Posterior cingulate gyrus (tissue), 11 donors: ENCODE measurements around the gene PSMD1.
"Not testable (repeated sequence)": the region's sequence is repeated elsewhere in the genome, so short reads cannot be mapped to it uniquely, and the experiment has no call there.

ENCODE experiments used
- DNase-seq, 10 donors: peaks; one replicate each; pipeline versions ENCODE4 v3.0.0 to v3.0.0-alpha.2; 2020 to 2021; ENCODE audit warnings: mixed read lengths in 3 of 10
- intact Hi-C: fragments of 100-400 bp; cut with DNase I; formaldehyde crosslinking; loops from one replicate; pipeline ENCODE4 v1.15.1; 2023

The PSMD1 gene

DNA sequence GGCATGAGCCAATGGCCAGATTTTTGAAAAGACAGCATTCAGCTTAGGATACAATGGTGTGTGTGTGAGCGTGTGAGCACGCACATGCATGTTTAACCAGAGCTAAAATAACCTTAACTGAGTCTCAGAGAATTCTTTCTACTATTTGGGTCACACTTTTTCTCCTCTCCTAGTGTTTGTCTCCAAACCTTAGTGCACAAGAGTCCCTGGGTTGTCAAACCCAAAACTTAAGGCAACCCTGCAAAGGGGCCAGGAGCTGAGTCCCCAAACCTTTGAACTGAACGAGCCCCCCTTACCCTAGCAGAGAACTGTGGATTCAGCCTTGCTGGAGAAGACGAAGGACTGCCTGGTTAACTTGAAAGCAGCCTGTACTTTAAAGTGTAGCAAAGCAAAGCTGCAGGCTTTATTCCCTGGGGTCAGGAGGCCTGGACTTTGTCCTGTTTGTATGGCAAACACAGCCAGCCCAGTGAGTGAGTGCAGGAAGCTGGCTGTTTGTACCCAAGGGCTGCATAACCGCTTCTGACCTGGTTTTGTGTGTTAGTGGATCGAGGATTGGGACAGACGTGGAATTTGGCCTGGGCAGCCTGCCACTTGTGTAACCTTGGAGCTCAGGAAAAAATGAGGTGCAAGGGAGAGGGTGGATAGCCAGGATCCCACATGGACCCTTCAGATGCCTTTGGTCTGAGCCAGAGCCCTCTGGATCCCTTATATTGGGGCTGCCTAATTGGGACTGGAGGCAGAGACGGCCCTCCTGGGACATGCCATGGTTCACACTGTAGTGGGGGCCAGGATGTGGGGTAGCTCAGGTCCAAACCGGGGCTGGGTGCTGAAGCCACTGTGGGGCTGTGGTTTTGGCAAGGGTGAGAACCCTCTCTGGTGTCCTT lies 6.4 kb upstream of the PSMD1 start:
- intact Hi-C loops, result loop anchor here (10.0 kb wide), 1 partner anchor 225 kb away; no protein-coding TSS in a partner anchor
- peak in 5 of 10 donors; percentile 10 to 84 (median 54) for DNase-seq

DNA sequence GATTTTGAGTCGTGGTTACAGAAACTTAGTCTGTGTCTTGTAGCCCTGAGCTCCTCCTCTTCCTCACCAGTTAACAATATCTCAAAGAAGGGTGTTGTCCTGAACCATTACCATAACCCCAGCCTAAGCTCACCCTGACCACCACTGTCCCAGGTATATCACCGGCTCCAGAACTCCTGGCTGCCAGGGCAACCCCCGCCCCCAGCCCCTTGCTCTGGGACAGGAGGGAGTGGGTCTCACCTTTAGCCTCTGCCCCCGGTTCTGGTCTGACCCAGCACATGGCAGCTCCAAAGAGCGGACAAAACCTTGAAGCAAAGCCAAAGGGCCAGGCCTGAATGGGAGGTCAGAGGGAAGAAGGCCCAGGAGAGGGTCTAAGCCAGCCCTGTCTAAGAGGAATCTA lies 5.6 kb upstream of the PSMD1 start:
- peak in 1 of 10 donors; percentile 80 for DNase-seq
- intact Hi-C loops, result loop anchor here (10.0 kb wide), 1 partner anchor 226 kb away; no protein-coding TSS in a partner anchor

DNA sequence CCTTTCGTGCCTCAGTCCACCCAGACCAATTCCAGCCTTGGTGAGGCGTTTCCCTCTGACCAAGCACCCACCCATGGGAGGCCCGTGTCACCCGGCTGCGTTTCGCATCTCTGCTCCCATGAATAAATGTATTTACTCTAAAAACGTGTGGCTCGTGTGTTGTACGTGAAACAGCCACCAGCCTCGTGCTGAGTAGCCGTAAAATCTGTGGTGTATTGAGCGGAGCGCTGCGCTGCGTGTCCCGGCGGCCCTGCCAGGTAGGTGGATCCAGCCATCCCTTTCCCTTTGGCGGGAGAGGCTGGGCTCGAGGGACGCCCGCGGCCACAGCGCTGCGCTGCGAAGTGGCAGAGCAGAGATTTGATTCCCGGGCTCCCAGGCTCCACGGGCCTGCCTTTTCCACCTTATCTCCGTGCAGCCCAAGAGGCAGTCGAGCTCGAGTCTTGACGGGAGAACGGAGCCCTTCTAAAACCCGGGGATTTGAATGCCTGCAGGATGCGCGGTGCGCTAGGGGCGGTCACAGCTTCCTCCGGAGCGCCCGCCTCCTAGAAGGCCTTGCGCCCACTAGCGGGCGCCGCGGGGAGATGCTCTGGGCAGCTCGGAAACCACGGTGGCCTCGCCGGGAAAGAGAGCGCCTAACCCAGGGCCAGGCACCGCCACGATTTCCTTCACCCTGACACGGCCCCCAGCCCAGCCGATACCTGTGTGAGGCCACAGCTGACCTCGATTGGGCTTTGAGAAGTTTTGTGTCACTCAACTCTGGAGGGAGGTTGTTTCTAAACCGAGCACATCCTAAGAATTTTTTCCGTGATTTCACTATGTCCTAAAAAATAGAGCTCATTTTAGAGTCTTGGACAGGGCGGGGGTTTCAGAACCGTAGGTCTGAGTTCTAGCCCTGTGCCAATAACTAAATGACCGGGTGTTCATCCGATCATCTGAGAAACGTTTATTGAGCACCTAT lies 3.9 kb upstream of the PSMD1 start:
- intact Hi-C loops, result loop anchor here (2.0 to 10.0 kb wide), 2 partner anchors 150 to 228 kb away; no protein-coding TSS in a partner anchor

DNA sequence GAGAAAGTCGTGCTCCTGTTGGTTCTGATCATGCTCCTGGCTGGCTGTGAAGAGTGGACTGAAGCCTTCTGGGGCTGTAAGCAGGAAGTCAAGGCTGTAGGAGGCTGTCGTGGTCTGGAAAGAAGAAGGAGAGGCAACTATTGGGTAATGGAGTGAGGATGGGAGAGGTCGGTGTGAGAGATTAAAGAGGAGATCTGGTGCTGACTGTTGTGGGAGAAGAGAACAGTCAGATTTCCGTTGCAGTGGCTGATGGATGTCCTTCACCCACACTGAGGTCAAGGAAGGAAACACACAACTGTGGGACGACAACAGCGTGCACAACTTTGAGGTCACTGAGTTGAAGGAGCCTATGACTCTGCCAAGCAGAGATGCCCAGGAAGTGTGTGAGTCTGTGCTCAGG lies 2.8 kb upstream of the PSMD1 start:
- no peak for DNase-seq
- intact Hi-C loops, result loop anchor here (2.0 to 10.0 kb wide), 2 partner anchors 151 to 229 kb away; no protein-coding TSS in a partner anchor

More for the DNA sequence above, 3.9 kb upstream of the PSMD1 start:
- DNase-seq, result peak; percentile 72 to 98 (median 86)

DNA sequence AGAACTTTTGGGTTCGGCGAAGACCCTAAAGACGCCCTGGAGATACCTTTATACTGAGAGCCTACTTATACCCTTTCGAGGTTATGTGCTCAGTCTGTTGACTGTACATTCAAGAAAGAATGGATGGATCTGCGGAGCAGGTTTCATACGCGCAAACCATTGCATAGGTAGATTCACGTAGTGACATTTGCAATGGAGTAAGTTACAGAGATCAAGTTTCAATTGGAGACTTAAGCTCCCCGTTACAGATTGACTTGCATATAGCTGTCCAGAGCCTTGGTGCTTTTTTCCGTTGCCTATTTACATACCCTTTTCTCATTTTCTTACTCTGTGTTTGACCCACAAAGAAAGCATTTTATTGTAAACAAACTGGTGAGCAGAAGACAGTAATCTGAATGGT lies 923 bp downstream of the PSMD1 start:
- intact Hi-C loops, result loop anchor here (10.0 kb wide), 1 partner anchor 233 kb away; no protein-coding TSS in a partner anchor
- no peak for DNase-seq

DNA sequence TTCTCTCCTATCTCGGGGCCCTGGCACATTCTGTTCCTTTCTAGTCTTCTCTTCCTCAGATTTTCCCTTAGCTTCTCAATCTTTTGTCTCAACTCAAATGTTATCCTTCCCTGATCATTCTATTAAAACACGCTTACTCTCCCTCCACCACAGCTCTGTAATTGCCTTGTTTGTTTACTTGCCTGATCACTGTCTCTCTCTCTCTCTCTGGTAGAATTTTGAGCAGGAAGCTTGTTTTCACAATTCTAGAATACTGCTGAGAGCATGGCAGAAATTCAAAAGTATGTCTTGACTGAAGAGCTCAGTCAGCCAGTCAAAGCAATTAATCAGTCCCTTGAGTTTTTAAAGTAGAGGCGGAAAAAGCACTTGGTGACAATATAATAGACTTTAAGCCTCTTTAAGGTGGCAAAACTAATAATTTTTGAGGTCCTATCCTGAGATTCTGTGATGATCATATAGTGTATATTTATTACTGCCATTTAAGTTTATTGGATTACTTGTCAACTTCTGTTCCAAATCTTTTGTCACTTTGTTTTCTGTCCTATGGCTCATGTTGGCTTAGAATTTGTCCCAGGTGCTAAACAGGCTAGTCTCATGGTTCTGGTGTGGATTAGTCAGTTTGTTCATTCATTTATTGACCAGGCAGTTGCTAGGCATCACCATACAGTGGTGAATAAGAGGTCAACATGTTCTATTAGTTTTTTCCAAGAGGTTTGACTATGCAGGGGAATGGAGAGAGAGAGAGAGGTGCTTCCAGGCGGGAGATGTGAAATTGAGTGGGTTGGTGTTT lies 2.3 kb downstream of the PSMD1 start:
- intact Hi-C loops, result loop anchor here (10.0 kb wide), 1 partner anchor 234 kb away; no protein-coding TSS in a partner anchor
- no peak for DNase-seq

DNA sequence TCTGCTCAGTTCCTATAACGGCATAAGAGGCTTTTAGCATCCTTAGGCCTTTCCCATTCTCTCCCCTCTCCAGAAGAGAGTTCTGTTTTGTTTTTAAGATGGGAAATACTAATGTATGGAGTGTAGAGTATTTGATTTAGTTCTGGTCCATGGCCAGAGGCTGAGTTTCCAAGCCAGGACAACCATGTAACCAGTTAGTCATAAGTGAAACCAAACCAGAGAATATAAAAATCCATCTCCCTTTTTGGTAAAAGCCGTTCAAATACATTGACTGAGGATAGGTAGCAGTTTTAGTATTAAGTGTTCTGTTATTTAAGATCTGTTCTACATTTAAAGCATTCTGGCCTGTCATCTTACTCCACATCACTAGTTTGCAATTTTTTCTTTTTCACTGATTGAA lies 3.1 kb downstream of the PSMD1 start:
- DNase-seq, result no peak
- intact Hi-C loops, result loop anchor here (10.0 kb wide), 1 partner anchor 235 kb away; no protein-coding TSS in a partner anchor

DNA sequence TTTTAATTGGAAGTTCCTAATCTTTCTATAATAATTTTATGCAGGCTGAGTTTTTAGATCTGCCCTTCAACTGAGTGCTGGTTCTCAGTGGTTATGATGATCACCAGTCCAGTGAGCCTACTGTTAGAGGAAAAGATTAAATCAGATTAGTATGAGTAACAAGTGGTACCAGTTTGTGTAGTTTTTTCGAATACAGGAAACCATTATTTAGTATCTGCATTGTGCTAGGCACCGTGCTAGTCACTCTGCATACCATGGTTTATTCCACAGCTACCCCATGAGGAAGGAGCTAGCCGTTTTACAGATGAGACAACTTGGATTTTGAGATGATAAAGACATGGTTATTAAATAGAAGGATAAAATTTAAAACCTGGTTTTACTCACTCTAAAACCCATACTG lies 6.1 kb downstream of the PSMD1 start:
- DNase-seq, result no peak
- intact Hi-C loops, result no loop called here

DNA sequence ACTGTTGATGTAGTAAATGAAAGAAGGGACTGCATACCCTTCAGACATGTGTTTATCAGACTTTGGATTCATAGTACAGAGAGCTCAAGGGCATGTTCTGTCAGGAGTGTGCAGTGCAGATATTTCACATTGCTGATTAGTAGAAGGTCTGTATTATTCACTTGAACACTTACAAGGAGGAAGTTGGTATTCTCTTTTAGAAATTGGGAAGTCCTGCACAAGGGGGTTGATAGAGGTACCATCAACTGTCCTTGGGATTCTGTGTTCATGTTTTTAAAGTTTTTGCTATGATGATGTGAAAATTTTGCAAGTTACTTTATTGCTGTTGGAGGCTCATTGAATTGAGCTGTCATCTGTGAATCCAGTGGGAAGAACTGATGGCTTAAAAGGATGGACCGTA lies 6.7 kb downstream of the PSMD1 start:
- intact Hi-C loops, result no loop called here
- DNase-seq, result no peak

DNA sequence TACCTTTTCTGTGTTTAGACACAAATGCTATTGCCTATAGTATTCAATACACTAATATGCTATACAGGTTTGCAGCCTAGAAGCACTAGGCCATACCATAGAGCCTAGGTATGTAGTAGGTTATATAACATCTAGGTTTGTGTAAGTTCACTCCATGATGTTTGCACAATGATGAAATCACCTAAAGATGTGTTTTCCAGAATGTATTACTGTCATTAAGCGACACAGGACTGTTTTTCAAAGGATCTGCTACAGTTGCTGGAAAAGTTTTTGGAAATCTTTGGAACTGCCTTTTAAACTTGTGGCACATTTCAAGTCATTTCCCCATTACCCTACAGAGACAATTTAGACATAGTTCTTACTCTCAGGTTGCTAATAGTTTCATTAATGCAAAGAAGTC lies 9.3 kb downstream of the PSMD1 start:
- intact Hi-C loops, result no loop called here
- no peak for DNase-seq

DNA sequence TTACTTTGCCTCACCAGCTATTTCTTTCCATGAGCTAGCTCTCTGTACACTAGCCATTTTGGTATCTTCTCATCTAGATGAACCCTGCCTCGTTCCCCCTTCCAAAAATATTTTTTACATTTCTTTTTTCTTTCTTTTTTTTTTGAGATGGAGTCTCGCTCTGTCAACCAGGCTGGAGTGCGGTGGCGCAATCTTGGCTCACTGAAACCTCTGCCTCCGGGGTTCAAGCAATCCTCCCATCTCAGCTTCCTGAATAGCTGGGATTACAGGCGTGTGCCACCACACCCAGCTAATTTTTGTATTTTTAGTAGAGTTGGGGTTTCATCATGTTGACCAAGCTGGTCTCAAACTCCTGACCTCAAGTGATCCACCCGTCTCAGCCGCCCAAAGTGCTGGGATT lies 10.9 kb downstream of the PSMD1 start:
- DNase-seq, intact Hi-C loops: not testable (repeated sequence)

DNA sequence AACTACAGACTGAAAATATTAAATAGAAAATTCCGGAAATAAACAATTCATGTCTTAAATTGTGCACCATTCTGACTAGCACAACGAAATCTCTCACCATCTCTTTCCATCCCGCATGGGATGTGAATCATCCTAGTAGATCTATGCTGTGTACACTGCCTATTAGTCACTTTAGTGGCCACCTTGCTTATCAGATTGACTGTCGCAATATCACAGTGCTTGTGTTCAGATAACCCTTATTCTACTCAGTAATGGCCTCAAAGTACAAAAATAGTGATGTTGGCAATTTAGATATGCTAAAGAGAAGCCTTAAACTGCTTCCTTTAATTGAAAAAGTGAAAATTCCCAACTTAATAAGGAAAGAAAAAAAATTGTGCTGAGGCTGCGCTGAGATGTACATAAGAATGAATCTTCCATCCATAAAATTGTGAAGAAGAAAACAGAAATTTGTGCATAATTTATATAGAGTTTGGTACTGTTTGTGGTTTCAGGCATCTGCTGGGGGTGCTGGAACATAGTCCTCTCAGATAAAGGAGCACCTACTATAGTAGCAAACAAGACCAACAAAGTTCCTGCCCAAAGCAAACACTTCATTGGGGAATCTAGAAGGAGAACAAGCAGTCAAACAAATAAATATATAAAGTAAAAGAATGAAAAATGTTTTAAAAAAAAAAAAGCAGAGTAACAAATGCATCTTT lies 12.0 kb downstream of the PSMD1 start:
- intact Hi-C loops, result no loop called here
- DNase-seq, result no peak

DNA sequence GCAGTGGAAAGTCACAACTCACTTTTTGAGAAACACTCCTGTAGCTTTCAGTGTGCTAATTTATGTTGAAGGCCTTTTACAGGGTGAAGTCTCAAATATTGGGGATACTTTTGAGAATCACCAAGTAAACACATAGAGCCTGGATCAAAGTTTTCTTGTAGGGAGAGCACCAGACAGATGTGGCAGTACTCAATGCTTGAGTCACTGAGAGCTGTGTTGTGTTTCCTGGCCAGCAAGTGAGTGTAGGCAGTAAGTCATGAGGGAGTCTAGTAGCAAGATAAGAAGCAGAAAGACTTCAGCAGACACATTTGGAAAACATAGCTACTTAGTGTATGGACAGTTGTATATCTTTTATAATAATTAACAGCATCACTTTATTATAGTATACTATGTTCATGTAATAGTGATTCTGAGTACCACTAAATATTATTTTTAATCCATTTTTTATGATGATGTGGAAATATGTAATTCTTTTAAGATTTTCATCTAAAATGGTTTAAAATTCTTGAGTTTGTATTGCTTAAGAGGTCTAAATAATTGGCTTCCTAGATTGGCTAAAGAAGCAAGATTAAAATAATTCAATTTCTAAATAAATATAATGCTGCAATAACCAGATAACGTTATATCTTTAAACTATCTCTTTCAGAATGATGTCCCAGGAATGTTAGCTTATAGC lies 12.8 kb downstream of the PSMD1 start:
- DNase-seq, result no peak
- intact Hi-C loops, result no loop called here

DNA sequence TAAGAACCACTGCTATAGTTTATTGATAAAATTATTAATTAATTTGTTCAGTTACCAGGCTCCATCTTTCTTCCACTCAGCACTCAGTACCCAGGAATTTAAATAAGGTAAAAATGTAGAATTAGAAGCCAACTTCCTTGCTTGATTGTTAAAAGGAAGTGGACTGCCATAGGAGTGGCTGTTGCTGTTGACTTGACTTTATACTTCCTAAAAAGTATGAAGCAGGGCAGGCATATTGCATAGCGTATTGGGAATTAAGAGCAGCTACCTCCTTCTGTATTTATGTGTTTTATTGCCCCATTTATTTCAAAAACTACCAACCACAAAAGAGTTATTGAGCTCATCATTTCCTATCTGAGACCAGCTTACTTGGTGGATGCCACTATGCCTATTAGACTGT lies 27.9 kb downstream of the PSMD1 start:
- no peak for DNase-seq
- intact Hi-C loops, result no loop called here

DNA sequence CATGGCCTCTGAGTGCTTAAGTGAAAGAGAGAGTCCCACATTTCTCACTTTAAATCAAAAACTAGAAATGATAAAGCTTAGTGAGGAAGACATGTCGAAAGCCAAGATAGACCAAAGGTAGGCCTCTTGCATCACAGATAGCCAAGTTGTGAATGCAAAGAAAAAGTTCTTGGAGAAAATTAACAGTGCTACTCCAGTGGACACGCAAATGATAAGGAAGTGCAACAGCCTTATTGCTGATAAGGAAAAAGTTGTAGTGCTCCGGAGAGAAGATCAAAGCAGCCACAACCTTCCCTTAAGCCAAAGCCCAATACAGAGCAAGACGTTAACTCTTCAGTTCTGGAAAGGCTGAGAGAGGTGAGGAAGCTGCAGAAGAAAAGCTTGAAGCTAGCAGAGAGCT lies 32.1 kb downstream of the PSMD1 start:
- no peak for DNase-seq
- intact Hi-C loops, result no loop called here

DNA sequence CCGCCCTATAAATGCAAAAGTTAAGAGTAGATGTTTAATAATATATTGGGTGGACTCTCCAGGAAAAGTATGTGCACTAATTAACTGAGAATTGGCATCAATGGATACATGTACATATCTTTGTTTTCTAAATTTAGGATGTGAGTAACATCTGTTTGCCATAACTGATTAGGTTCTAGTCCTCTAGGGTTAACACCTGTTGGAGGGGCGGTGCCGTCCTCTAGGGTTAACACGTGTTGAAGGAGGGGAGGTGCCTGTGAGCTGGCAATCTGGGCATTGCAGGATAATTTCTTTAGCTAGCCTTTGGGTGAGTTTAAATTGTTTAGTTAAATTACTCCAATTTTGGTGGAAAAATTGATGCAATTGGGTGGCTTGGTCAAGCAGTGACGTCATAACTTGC lies 37.3 kb downstream of the PSMD1 start:
- no peak for DNase-seq
- intact Hi-C loops, result no loop called here

DNA sequence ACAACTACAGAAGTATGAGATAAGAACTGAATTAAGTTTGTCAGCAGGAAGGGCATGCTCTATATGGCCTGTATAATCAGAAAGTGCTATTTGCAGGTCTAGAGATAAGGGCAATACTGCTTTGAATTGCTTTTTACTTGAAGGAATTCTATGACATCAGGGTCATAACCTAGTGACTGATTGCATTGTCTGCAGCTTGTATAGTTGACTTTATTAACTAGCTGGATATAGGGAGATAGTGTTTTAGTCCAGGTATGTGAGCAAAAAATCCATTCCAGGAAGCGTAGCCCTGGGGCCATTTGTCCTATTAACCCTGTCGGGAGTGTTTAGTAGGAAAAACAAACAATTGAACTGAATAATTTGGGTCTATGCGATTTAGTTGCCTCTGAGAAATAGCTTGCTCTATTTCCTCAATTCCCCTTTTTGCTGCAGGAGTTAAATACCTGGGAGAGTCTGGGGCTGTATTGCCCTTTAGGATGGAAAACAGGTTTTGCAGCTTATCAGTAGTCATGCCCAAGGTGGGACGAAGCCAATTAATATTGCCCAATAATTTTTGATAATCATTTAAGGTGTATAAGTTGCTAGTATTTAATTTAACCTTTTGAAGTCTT lies 38.2 kb downstream of the PSMD1 start:
- intact Hi-C loops, result no loop called here
- no peak for DNase-seq

DNA sequence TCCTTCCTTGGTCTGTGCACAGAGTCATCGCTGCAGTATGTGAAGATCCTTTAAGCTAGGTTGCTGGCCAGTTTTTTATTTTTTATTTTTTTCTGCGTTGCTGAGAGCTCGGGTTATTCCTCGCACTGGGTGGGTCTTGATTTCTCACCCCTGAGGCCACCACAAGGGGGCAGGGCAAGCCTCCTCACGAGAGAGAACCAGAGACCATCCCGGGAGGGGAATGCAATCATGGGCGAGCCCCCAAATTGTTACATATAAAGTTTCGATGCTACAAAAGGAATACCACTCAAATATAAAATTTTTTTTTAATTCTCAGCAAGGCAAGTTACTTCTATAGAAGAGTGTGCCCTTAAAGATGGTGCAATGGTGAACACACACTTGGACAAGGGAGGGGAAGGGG lies 43.3 kb downstream of the PSMD1 start:
- no peak for DNase-seq
- intact Hi-C loops, result loop anchor here (10.0 kb wide), 3 partner anchors 95 to 205 kb away; partner anchors contain the start of gene ARMC9
